CD4-positive, alpha-beta T cell treated with Interleukin-15 for 4 hours (primary cell): ENCODE data around the gene PPP1R8.
A peak's percentile ranks its signal among the peaks of the same experiment; 100 is the strongest.
"Not testable (repeated sequence)": the region's sequence is repeated elsewhere in the genome, so short reads cannot be mapped to it uniquely, and the experiment has no call there.

Experiments
- DNase-seq: peaks from one replicate; pipeline ENCODE4 v3.0.0-alpha.2; 2020; ENCODE audit warnings: low spot score

Gene PPP1R8

DNA sequence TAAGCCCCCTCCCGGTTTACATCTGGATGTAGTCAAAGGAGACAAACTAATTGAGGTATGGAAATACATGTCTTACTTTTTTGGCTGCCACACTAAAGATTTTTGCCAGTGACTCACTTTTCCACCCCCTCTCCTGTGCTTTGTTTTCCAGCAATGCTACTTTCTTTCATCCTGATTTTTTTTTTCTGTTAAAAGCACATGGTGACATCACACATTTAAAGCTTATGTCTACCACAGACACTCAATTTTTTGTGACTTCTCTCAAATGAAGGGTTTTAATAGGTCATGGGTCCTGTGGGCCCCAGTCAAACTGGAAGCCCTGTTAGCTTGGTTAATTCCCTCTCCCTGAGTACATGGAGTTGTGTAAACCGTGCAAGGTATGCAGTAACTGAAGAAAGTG, 2.2 kb downstream of the PPP1R8 start:
- DNase-seq = no peak

DNA sequence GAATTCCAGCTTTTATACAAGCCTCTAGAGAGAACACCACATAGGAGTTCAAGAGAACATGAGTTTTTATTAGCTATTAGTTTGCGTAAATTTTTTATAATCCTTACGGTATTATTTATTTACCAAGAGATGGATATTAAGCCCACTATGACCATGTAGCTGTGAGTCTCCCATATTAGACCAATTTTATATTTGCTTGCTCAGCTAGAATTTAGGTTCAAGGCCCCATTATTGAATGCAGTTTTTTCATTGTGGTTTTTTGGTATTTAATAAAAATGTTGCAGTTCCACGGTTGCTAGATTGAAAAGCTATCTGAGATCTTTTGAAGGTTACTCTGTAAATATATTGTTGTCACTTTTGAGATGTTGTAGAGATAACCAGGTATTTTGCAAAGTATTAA, 2.9 kb downstream of the PPP1R8 start:
- no peak for DNase-seq

DNA sequence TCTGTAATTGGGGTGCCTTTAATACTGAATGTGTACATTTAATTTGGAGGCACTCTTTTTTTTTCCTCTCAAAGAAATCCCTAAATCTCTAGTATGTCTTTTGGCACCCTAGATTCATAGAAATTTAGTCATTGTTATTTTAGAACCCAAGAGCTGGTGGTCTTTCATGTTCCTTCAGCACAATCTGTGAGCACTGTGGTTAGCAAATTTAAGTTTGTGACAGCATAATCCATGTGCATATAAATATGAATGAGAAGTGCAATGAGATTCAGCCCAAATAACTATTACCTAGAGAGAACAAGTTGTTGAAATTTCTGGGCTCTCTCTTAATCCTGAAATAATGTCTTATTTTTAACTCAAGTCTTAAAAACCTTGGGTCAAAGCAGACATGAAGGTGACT, 4.5 kb downstream of the PPP1R8 start:
- DNase-seq = no peak

DNA sequence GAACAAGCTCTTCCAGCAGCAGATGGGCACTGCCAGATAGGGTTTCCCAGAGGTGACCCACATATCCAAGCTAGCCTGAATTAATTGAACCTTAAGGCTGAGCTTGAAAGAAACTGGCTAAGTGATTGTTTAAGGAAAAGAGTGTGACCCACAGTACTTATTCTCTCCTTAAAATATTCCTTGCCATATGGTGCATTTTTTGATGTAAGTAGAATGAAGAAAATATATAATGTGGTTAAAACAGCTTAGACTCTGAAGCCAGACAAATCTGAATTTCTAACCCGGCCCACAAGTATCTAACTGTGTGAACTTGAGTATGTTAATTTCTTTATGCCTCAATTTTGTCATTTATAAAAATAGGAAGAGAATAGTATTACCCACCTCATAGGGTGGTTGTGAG, 4.9 kb downstream of the PPP1R8 start:
- DNase-seq = no peak

DNA sequence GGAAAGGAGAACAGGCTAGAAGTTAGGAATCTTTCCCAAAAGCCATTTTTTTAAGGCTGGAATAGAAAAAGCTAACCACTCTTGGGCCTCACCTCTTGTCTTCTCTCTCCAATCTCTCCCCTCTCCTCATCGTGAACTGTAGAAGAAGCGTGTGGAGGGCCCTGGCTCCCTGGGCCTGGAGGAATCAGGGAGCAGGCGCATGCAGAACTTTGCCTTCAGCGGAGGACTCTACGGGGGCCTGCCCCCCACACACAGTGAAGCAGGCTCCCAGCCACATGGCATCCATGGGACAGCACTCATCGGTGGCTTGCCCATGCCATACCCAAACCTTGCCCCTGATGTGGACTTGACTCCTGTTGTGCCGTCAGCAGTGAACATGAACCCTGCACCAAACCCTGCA, 19.4 kb downstream of the PPP1R8 start:
- no peak for DNase-seq

DNA sequence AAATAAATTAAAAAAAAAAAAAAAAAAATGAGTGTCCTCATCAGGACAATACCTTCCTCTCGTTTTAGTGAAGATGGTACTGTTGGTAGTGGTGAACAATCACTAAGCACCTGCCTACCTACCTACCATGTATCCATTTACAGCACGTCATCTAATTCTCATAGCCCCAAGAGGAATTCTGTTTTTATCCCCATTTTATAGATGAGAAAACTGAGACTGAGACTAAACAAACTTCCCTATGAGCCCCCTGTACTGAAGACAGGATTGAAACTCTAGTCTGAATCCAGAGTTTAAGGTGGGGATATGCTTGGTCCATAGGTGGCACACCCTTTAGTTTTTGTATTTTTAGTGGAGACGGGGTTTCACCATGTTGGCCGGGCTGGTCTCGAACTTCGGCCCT, 24.5 kb downstream of the PPP1R8 start:
- no peak for DNase-seq

DNA sequence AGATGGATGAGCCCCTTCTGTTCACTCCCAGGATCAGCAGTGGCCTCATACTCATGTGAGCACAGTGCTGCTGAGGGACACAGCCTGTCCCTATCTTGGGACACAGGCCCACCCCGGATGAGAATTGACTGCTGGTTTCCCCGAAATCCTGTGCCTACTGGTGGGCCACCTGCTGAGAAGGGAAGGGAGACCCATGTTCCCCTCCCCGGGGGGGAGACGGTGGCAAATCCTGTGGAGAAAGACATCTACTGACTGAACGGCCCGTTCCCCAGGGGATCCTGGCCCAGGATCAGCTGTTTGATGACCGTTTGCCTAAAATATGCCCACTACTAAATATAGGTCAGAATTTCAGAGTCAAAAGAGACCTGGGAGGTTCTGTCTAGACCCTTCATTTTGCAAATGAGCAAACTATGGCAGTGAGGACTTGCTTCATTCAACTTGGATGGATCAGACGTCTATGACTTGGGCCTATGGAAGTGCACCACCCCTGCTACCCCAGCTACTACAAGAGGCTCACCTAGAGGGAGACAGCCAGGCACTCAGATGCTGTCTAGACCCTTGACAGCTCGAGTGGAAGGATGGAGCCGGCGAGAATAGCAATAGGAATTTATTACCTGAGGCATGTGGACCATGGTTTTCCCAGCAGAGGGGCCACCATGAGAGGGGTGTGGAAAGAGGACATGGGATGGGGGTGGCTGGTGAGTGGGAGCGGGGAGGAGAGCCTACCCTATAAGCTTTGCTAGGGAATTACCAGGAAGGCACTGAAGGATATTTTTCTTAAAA, 26.2 kb downstream of the PPP1R8 start:
- no peak for DNase-seq

DNA sequence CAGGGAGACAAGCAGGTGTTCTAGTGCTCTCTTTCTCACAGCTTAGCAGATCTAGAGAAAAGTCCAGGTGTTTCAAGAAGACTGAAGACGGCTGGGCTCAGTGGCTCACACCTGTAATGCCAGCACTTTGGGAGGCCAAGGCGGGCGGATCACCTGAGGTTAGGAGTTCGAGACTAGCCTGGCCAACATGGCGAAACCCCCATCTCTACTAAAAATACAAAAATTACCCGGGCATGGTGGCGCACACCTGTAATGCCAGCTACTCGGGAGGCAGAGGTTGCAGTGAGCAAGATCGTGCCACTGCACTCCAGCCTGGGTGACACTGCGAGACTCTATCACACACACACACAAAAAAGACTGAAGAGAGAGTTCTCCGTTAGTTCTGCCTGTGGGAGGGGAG, 27.0 kb downstream of the PPP1R8 start:
- DNase-seq = not testable (repeated sequence)

DNA sequence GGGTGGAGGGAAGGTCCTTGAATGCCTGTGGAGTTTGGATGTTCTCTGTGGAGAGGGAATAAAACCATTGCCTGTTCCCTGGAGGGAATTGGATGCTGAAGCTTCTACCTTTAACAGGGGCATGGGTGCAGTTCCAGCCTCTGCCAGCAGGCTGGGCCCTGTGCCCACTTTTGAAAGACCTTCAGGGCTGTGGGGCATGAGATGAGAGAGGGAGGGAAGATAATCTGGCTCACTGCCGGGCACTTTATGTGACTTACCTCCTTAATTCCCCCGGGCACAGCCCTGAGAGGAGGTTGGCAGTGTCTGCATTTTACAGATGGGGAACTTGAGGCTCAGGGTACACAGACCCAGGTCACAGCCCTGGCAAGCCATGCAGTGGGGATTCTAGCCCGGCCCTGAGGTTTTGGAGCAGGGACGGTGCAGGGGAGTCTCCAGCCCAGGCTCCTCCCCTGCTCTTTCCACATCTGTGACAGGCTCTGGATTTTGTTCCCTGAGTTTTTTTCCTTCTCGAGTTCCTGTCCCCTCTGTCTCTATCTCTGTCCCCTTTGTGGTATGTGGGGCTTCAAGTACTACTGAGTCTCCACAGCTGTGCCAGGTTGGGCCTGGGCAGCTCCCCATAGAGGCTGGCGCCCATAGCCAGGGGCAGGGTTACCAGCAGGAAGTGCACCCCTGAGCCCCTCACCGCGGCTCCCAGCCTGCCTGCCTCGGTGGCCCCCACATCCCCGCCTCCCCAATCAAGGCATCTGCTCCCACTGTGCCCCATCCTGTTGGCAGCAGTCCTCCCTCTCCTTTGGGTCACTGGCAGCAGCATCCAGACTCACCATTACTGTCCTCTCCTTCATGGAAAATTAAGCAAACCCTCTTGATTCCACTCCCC, 27.7 kb downstream of the PPP1R8 start:
- DNase-seq = peak; percentile 88

DNA sequence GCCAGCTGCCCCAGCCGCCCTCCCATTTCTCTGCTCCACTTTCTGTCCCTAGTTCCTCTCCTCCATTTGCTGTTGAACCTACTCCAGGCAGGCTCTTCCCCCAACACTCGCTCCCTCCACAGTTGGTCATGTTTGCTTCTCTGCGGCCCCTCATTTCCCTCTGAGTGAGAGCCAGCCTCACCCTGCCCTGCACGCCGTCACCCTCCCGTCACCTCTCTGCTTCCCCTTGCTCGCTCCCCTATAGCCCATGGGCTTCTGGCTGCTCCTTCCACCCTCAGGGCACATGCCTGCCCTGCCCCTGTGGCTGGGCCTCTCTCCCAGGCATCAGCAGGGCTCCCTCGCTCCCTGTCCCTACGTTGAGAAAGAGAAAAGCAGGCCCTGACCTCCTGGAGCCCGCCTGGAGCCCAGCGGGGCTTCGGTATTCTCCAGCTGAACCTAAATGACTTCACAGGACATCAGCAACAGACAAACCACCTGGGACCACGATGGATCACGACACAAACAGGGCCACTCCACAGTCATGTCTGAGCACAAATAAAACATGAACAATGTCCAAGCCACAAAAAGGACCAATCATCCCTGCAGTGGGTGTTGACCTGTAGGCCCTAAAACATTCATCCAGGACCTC, 28.5 kb downstream of the PPP1R8 start:
- DNase-seq = no peak

DNA sequence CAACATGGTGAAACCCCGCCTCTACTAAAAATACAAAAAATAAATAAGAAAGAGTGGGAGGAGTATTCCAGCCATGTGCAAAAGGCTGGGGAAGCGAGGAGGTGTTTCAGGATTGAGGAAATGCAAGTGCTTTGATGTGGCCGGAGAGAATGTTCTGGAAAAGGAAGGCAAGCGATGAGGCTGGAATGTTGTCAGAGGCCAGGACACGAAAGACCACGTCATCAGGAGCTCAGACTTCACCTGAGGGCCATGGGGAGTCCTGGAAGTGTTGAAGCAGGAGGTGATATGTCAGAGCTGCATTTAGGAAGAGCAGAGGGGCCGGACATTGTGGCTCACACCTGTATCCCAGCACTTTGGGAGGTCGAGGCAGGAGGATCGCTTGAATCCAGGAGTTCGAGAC, 30.9 kb downstream of the PPP1R8 start:
- DNase-seq = no peak

DNA sequence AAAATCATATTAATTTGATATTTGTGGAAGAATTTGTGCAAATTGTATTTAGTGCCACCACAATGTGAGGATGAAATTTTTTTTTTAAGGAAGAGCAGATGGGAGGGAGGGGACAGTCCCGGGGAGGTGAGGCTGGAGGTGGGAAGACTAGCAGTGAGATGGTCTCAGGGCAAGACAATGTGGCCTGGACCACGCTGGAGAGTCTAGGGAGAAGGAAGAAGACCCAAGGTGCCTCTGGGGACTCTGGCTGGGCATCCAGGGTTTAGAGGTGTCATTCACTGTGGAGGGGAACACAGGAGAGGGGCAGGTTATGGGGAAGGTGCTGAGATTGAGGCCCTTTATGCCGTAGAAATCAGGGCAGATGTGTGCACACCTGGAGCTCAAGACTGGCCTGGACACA, 31.4 kb downstream of the PPP1R8 start:
- no peak for DNase-seq

DNA sequence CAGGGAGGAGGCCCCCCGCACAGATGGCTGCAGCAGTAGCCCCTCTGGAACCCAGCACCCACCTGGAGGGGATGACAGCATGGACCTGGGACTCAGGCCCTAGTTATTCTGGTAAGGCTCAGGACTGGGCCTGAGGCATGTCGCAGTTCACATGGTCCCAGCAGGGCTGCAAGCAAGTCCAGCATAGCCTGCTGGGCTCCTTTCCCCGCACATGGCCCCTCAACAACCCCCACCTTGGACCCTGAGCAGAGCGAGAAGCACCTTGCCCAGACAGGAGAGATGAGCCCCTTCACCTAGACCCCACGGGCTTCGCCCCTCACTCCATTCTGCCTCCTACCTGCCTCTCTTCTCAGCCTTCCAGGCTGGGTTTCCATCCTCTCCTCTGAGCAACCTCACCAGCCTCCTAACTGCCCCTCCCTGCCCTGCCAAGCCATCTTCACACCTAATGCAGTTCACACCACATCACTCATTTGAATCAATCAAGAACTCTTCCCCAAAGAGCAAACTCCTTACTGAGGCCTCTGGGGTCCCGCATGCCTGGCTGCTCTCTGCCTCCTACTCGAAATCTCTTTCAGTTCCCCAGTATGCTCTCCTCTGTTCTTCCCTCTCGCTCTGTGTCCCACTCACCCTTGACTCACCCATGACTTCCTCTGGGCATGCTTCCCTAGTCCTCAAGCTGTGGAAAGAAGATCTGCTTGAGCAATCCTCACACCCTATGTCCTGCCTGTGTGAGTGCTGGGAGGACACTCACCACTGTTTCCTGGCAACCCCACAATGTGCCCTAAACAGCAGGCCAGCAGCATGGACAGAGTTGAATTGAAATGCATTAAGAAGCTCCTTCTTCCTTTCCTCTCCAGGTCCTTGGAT, 32.3 kb downstream of the PPP1R8 start:
- no peak for DNase-seq

DNA sequence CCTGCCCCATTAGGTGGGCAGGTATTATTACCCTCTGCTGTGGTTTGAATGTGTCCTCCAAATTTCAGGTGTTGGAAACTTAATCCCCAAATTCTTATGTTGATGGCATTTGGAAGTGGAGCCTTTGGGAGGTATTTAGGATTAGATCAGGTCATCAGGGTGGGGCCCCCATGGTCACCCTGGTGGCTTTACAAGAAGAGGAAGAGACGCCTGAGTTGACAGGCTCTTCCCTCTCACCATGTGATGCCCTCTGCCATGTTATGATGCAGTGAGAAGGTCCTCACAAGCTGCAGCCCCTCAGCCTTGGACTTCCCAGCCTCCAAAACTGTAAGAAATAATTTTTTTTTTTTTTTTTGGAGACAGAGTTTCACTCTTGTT, 32.9 kb downstream of the PPP1R8 start:
- no peak for DNase-seq

DNA sequence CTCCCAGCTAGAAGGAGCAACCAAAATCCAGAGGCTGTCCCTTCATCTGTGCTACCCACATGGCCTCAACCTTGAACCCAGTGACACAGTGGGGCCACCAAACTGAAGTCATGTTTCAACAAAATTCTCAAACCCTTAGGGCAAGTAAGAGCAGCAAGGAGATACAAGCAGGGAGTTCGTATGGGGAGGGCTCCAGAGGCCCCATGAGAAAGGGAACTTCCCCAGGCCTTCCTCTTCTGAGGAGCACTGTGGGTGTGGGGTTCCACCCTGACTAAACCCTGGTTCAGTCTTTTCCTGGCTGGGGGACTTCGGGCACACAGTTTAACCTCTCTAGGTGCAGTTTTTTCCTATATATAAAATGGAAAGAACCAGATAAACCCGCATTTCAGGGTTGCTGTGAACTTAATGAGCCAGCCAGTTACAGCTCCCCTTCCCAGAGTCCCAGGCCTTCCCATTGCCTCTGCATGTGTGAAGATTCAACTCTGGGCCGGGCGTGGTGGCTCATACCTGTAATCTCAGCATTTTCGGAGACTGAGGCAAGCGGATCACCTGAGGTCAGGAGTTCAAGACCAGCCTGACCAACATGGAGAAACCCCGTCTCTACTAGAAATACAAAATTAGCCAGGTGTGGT, 33.8 kb downstream of the PPP1R8 start:
- DNase-seq = peak; percentile 44

DNA sequence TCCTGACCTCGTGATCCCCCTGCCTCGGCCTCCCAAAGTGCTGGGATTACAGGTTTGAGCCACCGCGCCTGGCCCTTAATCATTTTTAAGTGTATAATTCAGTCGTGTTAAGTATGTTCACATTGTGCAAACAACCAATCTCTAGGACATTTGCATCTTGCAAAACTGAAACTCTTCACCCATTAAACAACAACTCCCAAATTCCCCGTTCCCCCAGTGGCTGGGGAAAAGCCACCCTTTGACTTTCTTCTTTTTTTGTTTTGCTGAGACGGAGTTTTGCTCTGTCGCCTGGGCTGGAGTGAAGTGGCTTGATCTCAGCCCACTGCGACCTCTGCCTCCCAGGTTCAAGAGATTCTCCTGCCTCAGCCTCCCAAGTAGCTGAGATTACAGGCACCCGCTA, 35.2 kb downstream of the PPP1R8 start:
- no peak for DNase-seq

DNA sequence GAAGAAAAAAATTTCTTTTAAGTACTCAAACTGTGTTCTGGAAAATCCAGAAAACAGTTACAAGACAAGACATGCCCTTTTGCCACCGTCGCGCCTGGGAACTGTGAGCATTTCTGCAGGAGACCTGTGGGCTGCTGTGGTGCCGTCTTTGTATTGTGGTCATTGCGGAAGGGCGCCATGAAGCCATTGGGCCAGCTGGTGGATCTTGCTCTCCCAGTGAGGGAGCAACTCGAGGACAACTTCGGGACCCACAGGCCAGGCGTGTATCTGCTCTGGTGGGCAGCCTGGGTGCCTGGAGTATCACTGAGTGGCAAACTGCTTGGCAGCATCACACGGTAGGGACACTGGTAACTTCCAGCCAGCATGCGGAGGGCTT, 38.0 kb downstream of the PPP1R8 start:
- no peak for DNase-seq

DNA sequence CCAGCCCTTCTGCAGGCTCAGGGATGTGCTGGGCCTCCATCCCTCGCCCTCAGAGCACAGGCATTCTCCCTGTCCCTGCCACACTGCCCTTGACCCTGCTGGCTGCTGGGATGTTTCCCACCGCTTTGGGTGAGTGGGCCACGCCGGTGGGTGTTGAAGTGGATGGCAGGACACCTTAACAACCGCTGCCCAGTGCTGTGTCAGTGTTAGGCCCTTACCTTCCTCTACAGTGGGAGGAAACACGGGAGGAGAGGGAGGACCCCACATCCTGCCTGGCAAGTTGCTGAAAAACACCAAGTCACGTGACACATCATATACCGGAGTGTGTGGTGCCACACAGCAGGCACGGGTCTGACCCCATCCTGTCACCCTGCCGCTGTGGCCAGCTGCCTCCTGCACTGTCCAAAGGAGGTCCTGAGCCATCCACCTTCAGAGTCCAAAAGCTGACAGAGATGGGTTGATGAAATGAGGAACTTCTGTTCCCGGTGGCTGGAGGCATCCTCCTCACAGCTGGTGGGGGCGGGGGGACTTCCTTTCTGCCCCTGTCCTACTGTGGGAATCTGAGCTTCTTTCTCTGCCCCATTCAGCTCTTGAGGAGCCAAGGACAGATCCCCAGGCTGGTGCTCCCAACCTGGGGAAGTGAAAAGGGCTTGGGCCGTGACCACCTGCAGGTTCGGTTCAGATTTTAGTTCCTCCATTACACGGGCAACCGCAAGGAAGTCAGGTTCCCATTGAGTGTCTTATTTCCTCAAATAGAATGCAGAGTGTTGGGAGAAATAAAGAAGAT, 38.5 kb downstream of the PPP1R8 start:
- peak; percentile 74 for DNase-seq

DNA sequence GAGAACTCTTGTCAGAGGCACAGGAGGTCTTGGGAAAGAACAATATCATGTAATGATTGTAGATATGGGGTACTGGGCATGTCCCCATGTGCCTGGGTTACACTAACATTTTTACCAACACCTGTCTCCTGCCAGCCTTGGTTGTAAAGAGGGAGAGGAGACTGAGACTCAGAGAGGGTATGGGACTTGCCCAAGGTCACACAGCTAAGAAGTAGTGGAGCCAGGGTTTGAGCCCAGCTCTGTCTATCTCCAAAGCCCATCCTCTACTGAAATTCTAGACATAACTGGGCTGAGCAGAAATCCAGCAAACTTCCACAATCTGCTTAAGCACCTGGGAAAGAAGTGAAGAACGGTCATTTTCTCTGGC, 39.1 kb downstream of the PPP1R8 start:
- DNase-seq = no peak

DNA sequence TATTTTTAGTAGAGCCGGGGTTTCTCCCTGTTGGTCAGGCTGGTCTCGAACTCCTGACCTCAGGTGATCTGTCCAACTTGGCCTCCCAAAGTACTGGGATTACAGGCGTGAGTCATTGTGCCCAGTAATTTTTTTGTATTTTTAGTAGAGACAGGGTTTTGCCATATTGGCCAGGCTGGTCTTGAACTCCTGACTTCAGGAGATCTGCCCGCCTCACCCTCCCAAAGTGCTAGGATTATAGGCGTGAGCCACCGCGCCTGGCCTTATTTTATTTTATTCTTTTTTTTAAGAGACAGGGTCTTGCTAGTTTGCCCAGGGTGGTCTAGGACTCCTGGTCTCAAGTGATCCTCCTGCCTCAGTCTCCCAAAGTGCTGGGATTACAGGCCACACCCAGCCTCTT, 40.5 kb downstream of the PPP1R8 start:
- DNase-seq = not testable (repeated sequence)
